SH-SY5Y (cell line): ENCODE results near the gene CELSR1.

ENCODE experiments used
- GATA2 ChIP-seq: IDR thresholded peaks from 2 replicates; pipeline ENCODE4 v1.6.1; 2011; ENCODE audit warnings: mild to moderate bottlenecking, low read depth, low read length
- GATA3 ChIP-seq: IDR thresholded peaks from 2 replicates; pipeline ENCODE4 v1.6.1; 2011; ENCODE audit warnings: low read depth, mild to moderate bottlenecking, low read length, moderate library complexity

DNA sequence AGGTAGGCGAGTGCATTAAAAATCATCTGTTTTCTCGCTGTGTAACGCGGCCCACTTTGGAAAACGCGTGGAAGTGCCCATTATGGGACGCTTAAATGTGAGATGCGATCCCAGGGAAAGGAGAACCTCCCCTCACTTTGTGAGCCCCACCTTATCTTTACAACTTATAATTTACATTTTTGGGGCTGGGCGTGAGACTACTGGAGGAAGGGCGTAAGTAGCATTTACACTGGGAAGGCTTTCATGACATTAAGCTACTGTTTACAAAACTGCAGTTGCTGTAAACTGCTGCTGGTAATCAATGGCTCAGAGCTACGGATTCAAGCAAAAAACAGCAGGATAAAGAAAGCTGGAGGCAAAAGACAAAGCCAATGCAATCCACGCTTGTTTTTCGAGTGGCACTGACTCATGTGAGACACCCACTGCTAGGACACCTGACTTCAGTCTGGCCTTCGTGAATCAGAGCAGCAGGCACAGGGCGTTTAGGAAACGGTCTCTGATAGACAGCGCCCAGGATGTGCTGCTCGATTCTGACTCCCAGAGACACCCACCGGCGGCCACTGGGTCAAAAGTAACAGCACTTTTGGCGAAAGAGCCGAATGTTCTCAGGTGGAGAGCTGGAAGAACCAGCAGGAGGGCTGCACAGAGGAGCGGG, 123.6 kb downstream of the CELSR1 start:
- TF ChIP-seq GATA2 (no peak), GATA3 (no peak)
